GM21526 (cell line): ENCODE data around the gene SULT4A1.

ENCODE experiments used
- ATAC-seq: cut with Tn5 transposase; IDR thresholded peaks from one replicate; pipeline ENCODE4 v1.9.1; 2021; ENCODE audit warnings: moderate library complexity; ENCODE audit not compliant: unreplicated experiment, low FRiP score

SULT4A1 gene

GRCh38 chr22:43829904-43830851 is 32.1 kb downstream of the SULT4A1 start:
- no peak for ATAC-seq

DNA sequence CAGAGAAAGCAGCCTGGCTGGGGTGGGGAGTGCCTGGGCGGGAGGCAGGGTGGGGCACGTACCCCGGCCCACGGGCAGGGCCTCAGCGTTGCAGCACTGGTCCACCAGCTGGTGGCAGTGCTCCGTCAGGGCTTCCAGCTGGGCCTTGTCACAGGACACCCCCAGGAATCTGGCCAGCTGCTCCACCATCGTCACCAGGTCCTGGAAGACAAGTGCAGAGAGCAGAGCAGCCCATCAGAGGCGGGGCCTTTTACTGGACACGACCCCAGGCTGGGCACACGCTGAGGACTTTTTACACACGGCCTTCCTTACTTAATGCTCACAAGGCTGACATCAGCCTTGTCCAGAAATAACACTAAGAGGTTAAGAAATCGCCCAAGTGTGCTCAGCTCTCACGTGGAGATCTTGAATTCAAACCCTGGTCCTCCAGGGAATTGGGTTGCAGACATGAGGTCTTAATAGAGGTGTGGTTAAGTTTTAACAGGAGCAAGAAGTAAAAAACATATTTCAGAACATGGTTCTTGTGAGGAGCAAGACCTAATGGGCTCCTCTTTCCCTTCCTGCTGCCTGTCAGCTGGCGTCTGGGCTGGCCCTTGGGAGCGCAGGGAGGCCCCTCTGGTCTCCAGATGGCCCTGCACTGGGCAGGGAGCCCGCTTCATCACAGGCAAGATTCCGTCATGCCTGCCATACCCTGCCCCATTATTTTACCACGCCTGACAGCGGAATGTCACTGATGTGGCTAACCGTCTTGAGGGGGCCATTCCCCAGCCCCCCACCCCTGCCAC is 33.1 kb downstream of the SULT4A1 start:
- no peak for ATAC-seq

DNA sequence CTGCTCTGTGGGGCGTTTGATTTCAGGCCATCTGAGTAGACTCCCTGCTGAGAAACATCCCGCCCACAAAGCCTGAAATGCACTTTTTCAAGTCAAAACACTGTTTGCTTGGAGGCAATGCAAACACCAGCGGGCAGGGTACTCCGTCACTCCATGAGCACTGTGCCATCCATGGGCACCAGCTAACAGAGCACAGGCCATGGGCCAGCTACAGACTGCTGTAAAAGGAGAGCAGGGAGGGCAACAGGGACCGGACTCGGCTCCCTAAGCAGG is 33.7 kb downstream of the SULT4A1 start:
- no peak for ATAC-seq

DNA sequence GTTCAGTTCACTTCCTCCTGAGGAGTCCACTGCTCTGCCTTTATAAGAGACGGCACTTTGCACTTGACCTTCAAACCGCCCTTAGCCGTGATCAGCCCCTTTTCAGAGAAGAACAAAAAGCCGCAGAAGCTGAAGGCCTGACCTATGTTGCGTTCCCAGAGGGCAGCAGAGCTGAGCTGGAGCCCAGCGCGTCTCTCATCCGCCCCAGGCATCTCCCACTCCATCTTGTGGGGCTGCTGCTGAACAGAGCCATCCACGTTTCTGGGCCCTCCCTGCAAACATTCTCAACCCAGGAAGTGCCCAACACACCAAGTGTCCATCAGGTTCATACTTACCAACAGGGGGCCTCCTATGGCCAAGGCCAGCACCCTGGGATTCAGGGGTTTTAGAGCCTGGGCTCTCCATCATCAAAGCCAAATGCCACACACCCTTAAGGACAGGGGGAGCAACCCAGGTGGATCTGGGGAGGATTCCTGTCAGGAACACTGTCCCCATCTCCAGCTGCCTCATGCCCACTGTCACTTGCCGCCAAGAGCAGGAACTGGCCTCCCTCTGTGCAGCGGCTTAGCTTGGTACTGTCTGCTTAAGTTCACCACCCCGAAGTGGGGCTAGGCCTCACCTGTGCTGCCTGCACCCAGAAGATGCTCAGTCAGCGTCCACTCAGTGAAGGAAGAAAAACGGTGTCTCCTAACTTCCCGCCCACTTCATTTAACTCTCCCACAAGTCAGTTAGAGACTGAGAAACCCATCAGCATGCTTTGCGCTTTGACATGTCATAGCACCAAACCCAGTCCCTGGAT is 34.2 kb downstream of the SULT4A1 start:
- ATAC-seq: no peak

DNA sequence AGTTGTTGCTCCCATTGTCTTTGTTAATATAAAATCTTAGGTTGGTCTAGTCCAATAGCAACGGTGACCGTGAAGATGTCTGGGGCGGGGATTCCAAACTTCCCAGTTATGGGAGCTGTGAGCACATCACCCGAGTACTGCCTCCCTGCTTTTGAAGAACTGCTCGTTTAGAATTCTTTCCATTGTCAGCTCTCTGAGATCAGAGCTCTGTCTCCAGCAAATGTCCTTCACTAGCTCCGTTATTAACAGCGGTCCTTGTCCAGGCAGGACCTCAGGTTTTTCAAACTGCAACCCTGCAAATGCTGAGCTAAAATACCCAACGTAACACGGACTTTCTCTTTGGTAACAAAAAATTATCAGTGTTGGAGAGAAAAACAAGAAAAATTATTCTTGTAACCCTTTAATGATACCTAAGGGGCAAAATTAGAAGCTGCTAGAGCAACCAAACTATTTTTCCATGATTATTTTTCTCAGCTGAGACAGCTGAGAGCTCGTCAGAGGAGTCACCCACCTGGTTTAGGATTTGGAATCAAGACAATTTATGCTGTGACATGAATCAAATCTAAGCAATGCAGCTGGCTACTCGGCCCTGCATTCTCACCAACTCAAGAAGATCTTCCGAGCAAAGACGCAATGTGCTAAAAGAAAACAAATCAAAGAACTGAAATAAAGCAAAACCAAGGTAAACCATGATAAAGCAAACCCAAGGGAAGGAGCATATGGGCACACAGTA is 35.1 kb downstream of the SULT4A1 start:
- no peak for ATAC-seq

DNA sequence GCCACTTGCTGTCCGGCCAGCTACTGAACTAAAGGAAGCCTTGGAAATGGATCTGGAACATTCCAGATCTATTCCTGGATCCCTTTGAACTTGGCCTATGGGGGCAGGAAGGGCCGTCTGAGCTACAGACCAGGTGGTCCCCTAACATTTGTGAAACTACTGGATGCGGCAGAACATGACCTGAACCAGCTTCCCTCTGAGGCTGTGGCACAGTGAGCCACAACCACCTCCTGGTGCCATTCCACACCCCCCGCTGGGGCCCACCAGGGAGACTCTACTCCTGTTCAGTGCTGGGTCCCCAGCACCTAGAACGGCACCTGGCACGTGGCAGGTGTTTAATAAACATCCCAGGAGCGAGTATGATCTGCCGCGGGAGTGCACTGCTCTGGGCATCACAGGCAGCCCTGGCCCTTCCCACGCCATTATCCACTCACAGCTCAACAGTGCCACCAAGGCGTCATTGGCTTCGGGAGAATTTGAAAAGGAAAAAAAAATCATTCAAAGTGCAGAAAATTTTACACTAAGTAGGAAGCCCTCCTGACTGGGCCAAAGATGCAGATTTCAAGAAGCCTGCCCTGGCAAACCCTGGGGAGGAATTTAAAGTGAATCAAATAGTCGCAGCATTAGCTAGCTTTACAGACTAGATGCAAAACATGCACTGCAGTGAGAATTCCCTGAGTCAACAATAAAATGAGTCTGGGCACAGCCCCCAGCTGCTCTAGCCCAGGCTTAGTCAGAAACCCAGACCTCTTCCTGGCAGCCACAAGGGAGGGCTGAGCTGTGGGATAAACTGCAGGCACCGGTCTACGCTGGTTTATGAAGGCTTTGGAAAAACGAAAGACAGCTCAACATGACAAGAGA is 35.9 kb downstream of the SULT4A1 start:
- ATAC-seq: no peak

- ATAC-seq: no peak
These were observed 36.7 kb downstream of the SULT4A1 start for GRCh38 chr22:43825651-43826050.

DNA sequence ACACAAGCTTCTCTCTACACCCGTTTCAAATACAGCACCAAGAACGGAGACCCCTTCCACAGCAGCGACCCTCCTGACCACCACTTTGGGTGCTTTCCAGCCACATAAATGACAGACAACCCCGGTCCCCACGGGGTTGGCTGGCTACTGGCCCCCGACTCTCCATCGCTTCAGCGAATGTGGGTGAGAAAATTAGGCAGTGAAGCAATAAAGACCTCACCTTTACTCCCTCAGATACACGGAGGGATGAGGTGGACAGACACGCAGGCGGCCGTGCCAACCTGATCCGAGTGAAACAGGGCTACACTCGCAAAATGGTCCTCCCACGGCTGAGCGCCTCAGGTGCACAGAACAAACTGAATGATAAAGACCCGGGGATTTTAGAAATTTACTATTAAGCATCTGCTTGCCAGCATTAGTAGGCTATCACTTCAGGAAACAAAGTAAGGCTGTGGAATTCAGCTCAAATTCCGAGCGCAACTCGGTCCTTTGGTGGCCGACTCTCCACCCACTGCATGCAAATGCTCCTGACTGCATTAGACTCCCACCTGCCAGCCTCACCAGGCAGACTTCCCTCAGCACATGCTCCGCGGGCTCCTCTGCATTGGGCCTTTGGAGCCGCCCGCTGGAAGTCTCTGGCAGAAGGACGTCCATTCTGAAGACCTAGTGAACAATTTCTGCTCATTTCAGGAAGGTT is 37.4 kb downstream of the SULT4A1 start:
- no peak for ATAC-seq

GRCh38 chr22:43823911-43824665 is 38.2 kb downstream of the SULT4A1 start:
- no peak for ATAC-seq

DNA sequence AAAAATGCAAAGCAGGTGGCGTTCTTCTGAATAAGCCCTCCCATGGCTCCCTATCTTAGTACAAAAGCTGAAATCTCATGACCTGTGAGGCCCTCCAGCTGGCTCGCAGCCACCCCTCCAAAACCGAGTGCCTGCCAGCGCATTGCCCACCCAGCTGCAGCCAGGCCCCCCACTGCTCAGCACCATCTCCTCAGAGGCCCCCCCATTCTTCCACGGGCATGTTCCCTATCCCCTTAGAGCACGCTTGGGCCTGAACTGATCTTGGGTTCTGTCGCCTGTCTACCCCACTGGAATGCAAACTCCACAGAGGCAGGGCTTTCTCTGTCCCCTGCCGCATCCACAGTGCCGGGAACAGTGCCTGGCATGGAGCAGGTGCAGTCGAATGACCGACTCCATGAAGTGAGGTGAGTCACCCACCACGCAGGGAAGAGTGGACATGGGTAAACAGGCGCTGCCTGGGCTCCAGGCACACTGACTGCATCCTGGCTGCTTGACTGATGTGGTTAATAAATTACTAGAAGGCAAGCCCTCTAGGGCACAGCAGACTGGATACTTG is 38.9 kb downstream of the SULT4A1 start:
- ATAC-seq: no peak

DNA sequence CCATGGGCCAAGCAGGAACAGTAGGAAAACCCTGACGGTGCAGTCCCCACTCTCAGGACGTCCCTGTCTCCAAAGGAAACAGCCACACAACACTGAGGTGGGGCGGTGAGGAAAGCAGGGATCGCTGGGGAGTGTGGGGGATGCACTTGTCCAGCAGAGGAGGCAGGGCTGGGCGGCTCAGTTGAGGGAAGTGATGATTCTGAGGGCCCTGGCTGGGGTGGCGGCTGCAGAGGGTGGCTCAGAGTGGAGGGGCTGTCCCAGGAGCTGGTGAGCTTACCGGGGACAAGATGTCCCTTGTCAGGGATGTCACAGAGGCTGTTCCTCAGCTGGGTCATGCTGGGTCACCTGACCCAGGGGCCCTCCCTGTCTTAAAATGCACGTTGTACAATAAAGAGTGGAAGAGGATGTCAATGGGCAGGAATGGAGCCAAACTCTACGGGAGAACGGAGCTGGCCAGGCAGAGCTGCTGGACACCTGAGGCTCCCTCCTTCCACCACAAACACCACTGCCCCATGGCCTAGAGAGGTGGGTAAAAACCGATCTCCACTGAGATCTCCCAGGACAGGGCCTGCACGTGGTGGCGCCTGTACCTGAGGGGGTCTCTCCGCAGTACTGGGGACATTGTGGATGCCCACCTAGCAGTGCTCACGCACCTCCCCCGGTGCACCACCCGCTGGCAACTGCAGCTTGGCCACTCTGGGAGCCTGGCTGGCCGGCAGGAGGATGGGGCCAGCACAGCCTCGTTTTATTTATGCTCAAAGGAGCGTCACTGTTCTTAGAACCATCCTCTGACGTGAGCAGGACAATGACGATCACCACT is 40.5 kb downstream of the SULT4A1 start:
- no peak for ATAC-seq

DNA sequence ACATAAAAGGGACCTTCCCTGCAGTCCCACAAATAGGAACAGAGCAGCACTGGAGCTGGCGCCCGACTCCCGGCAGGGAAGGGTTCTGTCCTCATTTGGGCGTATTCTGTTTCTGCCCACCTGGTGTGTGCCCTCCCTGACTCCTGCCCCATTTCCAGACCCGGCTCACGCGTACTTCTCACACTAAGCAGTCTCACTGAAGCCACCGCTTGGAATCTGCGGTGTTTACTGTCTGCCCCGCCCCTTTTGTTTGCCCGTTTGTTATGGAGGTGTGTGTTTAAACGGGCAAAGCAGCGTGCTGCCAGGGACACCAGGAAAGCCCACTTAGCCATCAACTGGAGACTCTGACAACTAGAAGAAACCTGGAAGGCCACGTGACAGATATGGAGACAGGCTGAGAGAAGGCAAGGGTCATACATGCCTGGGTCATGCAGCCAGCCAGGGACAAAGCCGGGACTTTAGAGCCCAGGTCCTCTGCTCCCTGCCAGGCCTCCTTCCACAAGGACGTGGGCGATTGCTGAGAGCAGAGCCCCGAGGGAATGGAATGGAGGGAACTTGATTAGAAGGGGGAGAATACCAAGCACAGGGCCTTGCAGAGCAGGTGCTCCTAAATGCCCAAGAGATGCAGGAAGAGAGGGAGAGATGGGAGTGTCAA is 41.5 kb downstream of the SULT4A1 start:
- no peak for ATAC-seq

GRCh38 chr22:43819931-43820640 is 42.2 kb downstream of the SULT4A1 start:
- ATAC-seq: no peak

DNA sequence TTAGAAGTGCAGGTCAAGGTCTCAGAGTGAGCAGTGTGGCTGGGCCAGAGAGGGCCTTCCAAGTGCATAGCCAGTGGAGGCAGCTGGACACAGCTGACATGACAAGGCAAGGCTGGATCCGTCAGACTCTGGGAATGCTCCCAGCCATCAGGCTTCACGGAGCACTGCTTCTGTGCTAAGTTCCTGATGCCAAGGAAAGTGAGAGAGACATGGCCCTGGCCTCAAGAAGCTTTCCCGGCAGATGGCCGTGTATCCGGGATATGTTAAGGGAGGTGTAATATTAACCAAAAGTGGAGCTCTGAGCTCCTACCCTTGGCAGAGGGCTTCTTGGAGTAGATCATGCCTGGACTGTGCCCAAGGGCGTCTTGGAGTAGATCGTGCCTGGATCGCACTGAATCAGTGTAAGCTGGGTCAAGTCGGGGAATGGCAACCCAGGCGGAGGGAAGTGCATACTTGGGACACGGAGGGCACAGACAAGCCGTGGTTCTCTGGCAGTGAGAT is 42.8 kb downstream of the SULT4A1 start:
- ATAC-seq: no peak

- no peak for ATAC-seq
These were observed 43.3 kb downstream of the SULT4A1 start for GRCh38 chr22:43818981-43819380.

- ATAC-seq: no peak
These were observed 44.9 kb downstream of the SULT4A1 start for GRCh38 chr22:43817402-43817801.
